Testis (tissue), 2 donors: ENCODE measurements around the gene NAPEPLD.

Experiments used
- CTCF ChIP-seq, 3 experiments: fragments of 450-650 bp in 2 of 3; fragments of 200-600 bp in 1 of 3; sonication (generic) in 1 of 3; IDR thresholded peaks; one replicate each; pipeline ENCODE4 v1.5.1; 2016 to 2019; ENCODE audit warnings: antibody characterized with exemption in 3 of 3, mild to moderate bottlenecking in 2 of 3, moderate library complexity in 1 of 3
- POLR2A ChIP-seq: fragments of 450-650 bp; IDR thresholded peaks from one replicate; pipeline ENCODE4 v1.6.1; 2017; ENCODE audit warnings: antibody characterized with exemption, mild to moderate bottlenecking, moderate library complexity

GRCh38 chr7:103101543-103101942 lies 47.4 kb downstream of the NAPEPLD start:
- TF ChIP-seq POLR2A (no peak), CTCF (IDR thresholded peaks at IDR 0.05) (no peak)
